ENCODE data around the gene ICAM3. TPM values are rescaled to one million over a fixed set of nuclear protein-coding genes. Genes with fewer than 3 reads are reported as not detected.

Gene ICAM3
- total and polyA plus RNA-seq, 5 donors from 2014 or later, result 218 to 288 (median 252) TPM

DNA sequence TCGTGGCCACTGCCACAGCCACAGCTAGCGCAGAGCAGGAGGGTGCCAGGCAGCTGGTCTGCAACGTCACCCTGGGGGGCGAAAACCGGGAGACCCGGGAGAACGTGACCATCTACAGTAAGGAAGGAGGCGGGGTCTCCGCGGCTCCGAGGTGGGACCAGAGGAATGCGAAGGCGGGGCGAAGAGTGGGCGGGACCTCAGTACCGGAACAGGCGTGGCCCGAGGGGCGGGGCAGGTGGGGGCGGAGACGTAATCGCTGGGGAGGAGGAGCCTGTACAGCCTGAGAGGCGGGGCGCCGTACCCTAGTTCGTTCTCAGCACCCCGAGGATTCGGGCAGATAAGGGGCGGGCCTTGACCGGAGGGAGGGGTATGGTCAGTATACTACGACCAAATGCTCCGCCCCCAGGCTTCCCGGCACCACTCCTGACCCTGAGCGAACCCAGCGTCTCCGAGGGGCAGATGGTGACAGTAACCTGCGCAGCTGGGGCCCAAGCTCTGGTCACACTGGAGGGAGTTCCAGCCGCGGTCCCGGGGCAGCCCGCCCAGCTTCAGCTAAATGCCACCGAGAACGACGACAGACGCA lies 47.1 kb downstream of the ICAM3 start:
- ATAC-seq (ENCODE audit: low read depth in 2 of 2) (peak; percentile 38 to 40), DNase-seq (peak; percentile 57 to 64 (median 60))
- Mint-ChIP-seq H3K4me3 (peak overlapping the region; percentile 82 to 90 (median 86)), H3K9me3 (peaks cover 0 to 4% (median 0%) of the 10 kb centered on the region in 7 donors), H3K27ac (no peak overlapping the region), H3K27me3 (peaks cover 82% of the 10 kb centered on the region), H3K4me1 (peaks cover 0 to 73% (median 27%) of the 10 kb centered on the region in 4 donors), H3K36me3 (no peaks in the 10 kb centered on the region)
- H3K9me3 ChIP-seq (ENCODE audit: control insufficient read depth in 2 of 2, low read length in 2 of 2), result no peaks in the 10 kb centered on the region
- peak overlapping the region; percentile 32 for H3K4me3 ChIP-seq (ENCODE audit: low read depth, low read length)
- H3K27me3 ChIP-seq (ENCODE audit: control insufficient read depth, insufficient read depth, low read length), result peaks cover 8% of the 10 kb centered on the region
- peaks cover 88% of the 10 kb centered on the region for H3K4me1 ChIP-seq (ENCODE audit: control insufficient read depth, insufficient read depth, low read length, poor library complexity, severe bottlenecking)
- no peak overlapping the region for H3K27ac ChIP-seq (ENCODE audit: insufficient read depth, low read length, poor library complexity, severe bottlenecking)
- H3K36me3 ChIP-seq (ENCODE audit: control insufficient read depth, insufficient read depth, low read length), result no peaks in the 10 kb centered on the region

DNA sequence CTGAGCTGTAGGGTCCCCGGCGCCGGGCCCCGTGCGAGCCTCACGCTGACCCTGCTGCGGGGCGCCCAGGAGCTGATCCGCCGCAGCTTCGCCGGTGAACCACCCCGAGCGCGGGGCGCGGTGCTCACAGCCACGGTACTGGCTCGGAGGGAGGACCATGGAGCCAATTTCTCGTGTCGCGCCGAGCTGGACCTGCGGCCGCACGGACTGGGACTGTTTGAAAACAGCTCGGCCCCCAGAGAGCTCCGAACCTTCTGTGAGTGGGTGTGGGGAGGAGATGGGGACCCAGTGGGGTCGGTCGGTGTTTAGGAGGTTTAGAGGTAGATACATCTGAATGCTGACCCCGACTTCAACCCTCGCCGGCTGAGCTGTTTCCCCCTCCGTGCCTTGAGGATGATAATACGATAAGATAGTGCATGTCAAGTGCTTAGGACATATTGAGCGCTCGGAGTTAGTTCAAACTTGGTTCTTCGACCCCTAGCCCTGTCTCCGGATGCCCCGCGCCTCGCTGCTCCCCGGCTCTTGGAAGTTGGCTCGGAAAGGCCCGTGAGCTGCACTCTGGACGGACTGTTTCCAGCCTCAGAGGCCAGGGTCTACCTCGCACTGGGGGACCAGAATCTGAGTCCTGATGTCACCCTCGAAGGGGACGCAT lies 47.7 kb downstream of the ICAM3 start:
- ATAC-seq (ENCODE audit: low read depth in 2 of 2) (no peak), DNase-seq (peak in 1 of 3 donors; percentile 39)
- Histone ChIP-seq H3K36me3 (ENCODE audit: control insufficient read depth, insufficient read depth, low read length) (no peaks in the 10 kb centered on the region), H3K4me1 (ENCODE audit: control insufficient read depth, insufficient read depth, low read length, poor library complexity, severe bottlenecking) (peaks cover 94% of the 10 kb centered on the region), H3K27ac (ENCODE audit: insufficient read depth, low read length, poor library complexity, severe bottlenecking) (no peak overlapping the region), H3K27me3 (ENCODE audit: control insufficient read depth, insufficient read depth, low read length) (peaks cover 8% of the 10 kb centered on the region), H3K9me3 (ENCODE audit: control insufficient read depth in 2 of 2, low read length in 2 of 2) (no peaks in the 10 kb centered on the region), H3K4me3 (ENCODE audit: low read depth, low read length) (peak overlapping the region; percentile 32)
- Mint-ChIP-seq H3K9me3 (peaks cover 0 to 4% (median 0%) of the 10 kb centered on the region in 7 donors), H3K36me3 (no peaks in the 10 kb centered on the region), H3K4me3 (peak overlapping the region; percentile 82 to 90 (median 86)), H3K27me3 (peaks cover 84% of the 10 kb centered on the region), H3K27ac (no peak overlapping the region), H3K4me1 (peaks cover 0 to 78% (median 27%) of the 10 kb centered on the region in 4 donors)

DNA sequence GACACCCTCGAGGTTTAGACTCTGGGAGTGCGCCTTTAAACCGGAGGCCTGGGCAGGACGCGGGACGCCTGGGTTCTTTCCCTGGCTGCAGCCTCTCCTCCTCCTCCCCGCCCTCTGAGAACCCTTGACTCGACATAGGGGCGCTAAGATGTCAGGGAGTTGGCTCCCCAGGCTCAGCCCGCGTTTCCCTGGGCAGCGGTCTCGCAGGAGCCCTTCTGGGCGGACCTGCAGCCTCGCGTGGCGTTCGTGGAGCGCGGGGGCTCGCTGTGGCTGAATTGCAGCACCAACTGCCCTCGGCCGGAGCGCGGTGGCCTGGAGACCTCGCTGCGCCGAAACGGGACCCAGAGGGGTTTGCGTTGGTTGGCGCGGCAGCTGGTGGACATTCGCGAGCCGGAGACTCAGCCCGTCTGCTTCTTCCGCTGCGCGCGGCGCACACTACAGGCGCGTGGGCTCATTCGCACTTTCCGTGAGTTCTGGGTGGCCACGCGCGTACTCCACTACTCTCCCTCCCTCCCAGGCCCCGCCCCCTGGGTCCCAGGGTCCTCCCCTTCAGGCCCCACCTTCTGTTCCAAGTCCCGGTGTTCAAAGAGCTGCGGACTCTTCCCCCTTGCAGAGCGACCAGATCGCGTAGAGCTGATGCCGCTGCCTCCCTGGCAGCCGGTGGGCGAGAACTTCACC lies 48.4 kb downstream of the ICAM3 start:
- peaks cover 8% of the 10 kb centered on the region for H3K27me3 ChIP-seq (ENCODE audit: control insufficient read depth, insufficient read depth, low read length)
- H3K27ac ChIP-seq (ENCODE audit: insufficient read depth, low read length, poor library complexity, severe bottlenecking), result no peak overlapping the region
- peak in 1 of 2 donors; percentile 14 for ATAC-seq (ENCODE audit: low read depth in 2 of 2)
- Mint-ChIP-seq H3K4me3 (peak overlapping the region; percentile 82 to 90 (median 86)), H3K36me3 (peaks cover 1% of the 10 kb centered on the region), H3K27ac (no peak overlapping the region), H3K27me3 (peaks cover 84% of the 10 kb centered on the region), H3K9me3 (peaks cover 0 to 4% (median 0%) of the 10 kb centered on the region in 7 donors), H3K4me1 (peaks cover 0 to 84% (median 31%) of the 10 kb centered on the region in 4 donors)
- H3K4me1 ChIP-seq (ENCODE audit: control insufficient read depth, insufficient read depth, low read length, poor library complexity, severe bottlenecking), result peaks cover 96% of the 10 kb centered on the region
- DNase-seq, result peak; percentile 40 to 57 (median 53)
- no peaks in the 10 kb centered on the region for H3K36me3 ChIP-seq (ENCODE audit: control insufficient read depth, insufficient read depth, low read length)
- H3K4me3 ChIP-seq (ENCODE audit: low read depth, low read length), result no peak overlapping the region
- no peaks in the 10 kb centered on the region for H3K9me3 ChIP-seq (ENCODE audit: control insufficient read depth in 2 of 2, low read length in 2 of 2)

DNA sequence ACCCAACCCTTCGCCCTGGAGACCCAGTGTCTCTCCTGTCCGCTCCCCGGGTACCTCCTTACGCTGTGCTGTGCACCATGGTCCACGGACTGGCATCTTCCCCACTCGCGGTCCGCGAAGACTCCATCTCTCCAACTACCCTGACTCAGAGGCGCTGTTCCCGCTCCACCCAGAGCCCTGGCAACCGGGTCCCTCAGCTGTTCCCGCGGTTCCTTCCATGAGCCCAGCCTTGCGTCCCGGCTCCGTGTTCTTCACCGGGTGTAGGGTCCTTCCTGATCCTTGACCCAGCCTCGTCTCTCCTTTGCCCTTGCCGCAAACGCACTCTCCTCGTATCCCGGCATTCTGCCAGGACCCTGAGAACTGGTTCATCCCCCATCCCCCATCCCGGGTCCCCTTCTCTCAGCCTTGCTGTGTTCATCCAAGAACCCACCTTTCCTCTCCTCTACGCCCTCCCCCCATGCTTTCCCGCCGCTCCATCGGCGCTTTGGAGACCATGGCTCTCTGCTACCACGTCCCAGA lies 49.0 kb downstream of the ICAM3 start:
- peaks cover 0 to 84% (median 27%) of the 10 kb centered on the region in 4 donors for H3K4me1 Mint-ChIP-seq
- peaks cover 7% of the 10 kb centered on the region for H3K36me3 Mint-ChIP-seq
- H3K36me3 ChIP-seq (ENCODE audit: control insufficient read depth, insufficient read depth, low read length), result peaks cover 2% of the 10 kb centered on the region
- no peak overlapping the region for H3K27ac ChIP-seq (ENCODE audit: insufficient read depth, low read length, poor library complexity, severe bottlenecking)
- H3K9me3 Mint-ChIP-seq, result peaks cover 0 to 4% (median 0%) of the 10 kb centered on the region in 7 donors
- H3K9me3 ChIP-seq (ENCODE audit: control insufficient read depth in 2 of 2, low read length in 2 of 2), result no peaks in the 10 kb centered on the region
- H3K27me3 Mint-ChIP-seq, result peaks cover 78% of the 10 kb centered on the region
- peaks cover 90% of the 10 kb centered on the region for H3K4me1 ChIP-seq (ENCODE audit: control insufficient read depth, insufficient read depth, low read length, poor library complexity, severe bottlenecking)
- DNase-seq (no peak), ATAC-seq (ENCODE audit: low read depth in 2 of 2) (no peak)
- no peak overlapping the region for H3K4me3 ChIP-seq (ENCODE audit: low read depth, low read length)
- H3K4me3 Mint-ChIP-seq, result peak overlapping the region; percentile 82 to 90 (median 86)
- H3K27ac Mint-ChIP-seq, result peak overlapping the region in 1 of 3 donors; percentile 55
- peaks cover 8% of the 10 kb centered on the region for H3K27me3 ChIP-seq (ENCODE audit: control insufficient read depth, insufficient read depth, low read length)

DNA sequence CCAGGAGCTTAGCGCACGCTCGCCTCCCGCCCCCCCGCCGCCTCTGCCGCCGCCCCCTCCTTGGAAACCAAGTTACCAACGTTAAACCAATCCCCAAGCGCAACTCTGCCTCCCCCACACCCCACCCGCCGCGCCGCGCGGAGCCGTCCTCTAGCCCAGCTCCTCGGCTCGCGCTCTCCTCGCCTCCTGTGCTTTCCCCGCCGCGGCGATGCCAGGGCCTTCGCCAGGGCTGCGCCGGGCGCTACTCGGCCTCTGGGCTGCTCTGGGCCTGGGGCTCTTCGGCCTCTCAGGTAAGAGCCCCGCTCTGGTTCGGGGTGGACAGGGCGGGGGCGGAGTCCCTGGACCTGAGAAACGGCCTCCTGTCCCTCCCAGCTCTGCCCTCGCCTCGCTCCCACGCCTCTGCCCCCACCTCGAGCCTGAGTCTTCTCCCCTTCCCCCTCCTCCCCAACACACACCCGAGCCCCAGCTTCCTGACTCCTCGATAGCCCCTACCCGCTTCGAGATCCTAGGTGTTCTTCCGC lies 49.5 kb downstream of the ICAM3 start, which contains the start of gene ICAM5:
ICAM5 (plus strand) TSS at position 117 of the 521 bp plus-strand sequence; CDS start at position 209, 92 bp downstream.
- no peak within 1 kb of the TSS for H3K27ac ChIP-seq (ENCODE audit: insufficient read depth, low read length, poor library complexity, severe bottlenecking)
- H3K27me3 Mint-ChIP-seq, result peaks cover 76% of the 10 kb centered on the region
- H3K27ac Mint-ChIP-seq, result peak within 1 kb of the TSS in 2 of 3 donors; percentile 32 to 55
- ATAC-seq (ENCODE audit: low read depth in 2 of 2) (no peak), DNase-seq (peak in 1 of 3 donors; percentile 27)
- H3K4me1 ChIP-seq (ENCODE audit: control insufficient read depth, insufficient read depth, low read length, poor library complexity, severe bottlenecking), result peaks cover 85% of the 10 kb centered on the region
- H3K9me3 Mint-ChIP-seq, result peaks cover 0 to 4% (median 0%) of the 10 kb centered on the region in 7 donors
- no peak within 1 kb of the TSS for H3K4me3 ChIP-seq (ENCODE audit: low read depth, low read length)
- no peaks in the 10 kb centered on the region for H3K9me3 ChIP-seq (ENCODE audit: control insufficient read depth in 2 of 2, low read length in 2 of 2)
- H3K36me3 ChIP-seq (ENCODE audit: control insufficient read depth, insufficient read depth, low read length), result peaks cover 7% of the 10 kb centered on the region
- peaks cover 0 to 84% (median 26%) of the 10 kb centered on the region in 4 donors for H3K4me1 Mint-ChIP-seq
- H3K27me3 ChIP-seq (ENCODE audit: control insufficient read depth, insufficient read depth, low read length), result peaks cover 8% of the 10 kb centered on the region
- peaks cover 12% of the 10 kb centered on the region for H3K36me3 Mint-ChIP-seq
- H3K4me3 Mint-ChIP-seq, result peak within 1 kb of the TSS; percentile 82 to 92 (median 86)

DNA sequence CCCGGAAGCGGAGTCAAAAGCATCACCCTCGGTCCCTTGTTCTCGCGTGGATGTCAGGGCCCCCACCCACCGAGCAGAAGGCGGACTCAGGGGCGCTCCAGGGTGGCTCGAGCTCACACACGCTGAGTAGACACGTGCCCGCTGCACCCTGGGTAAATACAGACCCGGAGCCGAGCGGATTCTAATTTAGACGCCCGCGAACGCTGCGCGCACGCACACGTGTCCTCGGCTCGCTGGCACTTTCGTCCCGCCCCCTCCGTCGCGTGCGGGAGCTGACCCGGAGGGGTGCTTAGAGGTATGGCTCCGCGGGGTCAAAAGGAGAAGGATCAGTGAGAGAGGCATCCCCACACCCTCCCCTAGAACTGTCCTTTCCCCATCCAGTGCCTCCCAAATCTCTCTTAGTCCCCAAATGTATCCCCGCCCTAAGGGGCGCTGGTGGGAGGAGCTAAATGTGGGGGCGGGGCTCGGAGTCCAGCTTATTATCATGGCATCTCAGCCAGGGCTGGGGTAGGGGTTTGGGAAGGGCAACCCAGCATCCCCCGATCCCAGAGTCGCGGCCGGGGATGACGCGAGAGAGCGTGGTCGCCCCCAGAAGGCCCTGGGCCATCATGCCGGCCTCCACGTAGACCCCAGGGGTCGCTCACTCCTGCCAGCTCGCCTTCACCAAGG lies 50.1 kb downstream of the ICAM3 start:
- no peak overlapping the region for H3K4me3 ChIP-seq (ENCODE audit: low read depth, low read length)
- DNase-seq, result peak; percentile 35 to 83 (median 66)
- H3K27me3 Mint-ChIP-seq, result peaks cover 70% of the 10 kb centered on the region
- H3K4me3 Mint-ChIP-seq, result peak overlapping the region; percentile 82 to 92 (median 86)
- peak overlapping the region in 1 of 3 donors; percentile 32 for H3K27ac Mint-ChIP-seq
- H3K36me3 ChIP-seq (ENCODE audit: control insufficient read depth, insufficient read depth, low read length), result peaks cover 13% of the 10 kb centered on the region
- H3K9me3 ChIP-seq (ENCODE audit: control insufficient read depth in 2 of 2, low read length in 2 of 2), result no peaks in the 10 kb centered on the region
- peak; percentile 58 to 64 for ATAC-seq (ENCODE audit: low read depth in 2 of 2)
- peaks cover 0 to 78% (median 23%) of the 10 kb centered on the region in 4 donors for H3K4me1 Mint-ChIP-seq
- H3K27ac ChIP-seq (ENCODE audit: insufficient read depth, low read length, poor library complexity, severe bottlenecking), result no peak overlapping the region
- peaks cover 8% of the 10 kb centered on the region for H3K27me3 ChIP-seq (ENCODE audit: control insufficient read depth, insufficient read depth, low read length)
- peaks cover 16% of the 10 kb centered on the region for H3K36me3 Mint-ChIP-seq
- peaks cover 0 to 4% (median 0%) of the 10 kb centered on the region in 7 donors for H3K9me3 Mint-ChIP-seq
- peaks cover 80% of the 10 kb centered on the region for H3K4me1 ChIP-seq (ENCODE audit: control insufficient read depth, insufficient read depth, low read length, poor library complexity, severe bottlenecking)

Data from CD4-positive, CD25-positive, alpha-beta regulatory T cell (primary cell).